GM21529 (cell line): ENCODE results near the gene RCAN1.

ENCODE experiments used
- ATAC-seq: cut with Tn5 transposase; IDR thresholded peaks from one replicate; pipeline ENCODE4 v1.9.1; 2021; ENCODE audit not compliant: unreplicated experiment

RCAN1 gene

DNA sequence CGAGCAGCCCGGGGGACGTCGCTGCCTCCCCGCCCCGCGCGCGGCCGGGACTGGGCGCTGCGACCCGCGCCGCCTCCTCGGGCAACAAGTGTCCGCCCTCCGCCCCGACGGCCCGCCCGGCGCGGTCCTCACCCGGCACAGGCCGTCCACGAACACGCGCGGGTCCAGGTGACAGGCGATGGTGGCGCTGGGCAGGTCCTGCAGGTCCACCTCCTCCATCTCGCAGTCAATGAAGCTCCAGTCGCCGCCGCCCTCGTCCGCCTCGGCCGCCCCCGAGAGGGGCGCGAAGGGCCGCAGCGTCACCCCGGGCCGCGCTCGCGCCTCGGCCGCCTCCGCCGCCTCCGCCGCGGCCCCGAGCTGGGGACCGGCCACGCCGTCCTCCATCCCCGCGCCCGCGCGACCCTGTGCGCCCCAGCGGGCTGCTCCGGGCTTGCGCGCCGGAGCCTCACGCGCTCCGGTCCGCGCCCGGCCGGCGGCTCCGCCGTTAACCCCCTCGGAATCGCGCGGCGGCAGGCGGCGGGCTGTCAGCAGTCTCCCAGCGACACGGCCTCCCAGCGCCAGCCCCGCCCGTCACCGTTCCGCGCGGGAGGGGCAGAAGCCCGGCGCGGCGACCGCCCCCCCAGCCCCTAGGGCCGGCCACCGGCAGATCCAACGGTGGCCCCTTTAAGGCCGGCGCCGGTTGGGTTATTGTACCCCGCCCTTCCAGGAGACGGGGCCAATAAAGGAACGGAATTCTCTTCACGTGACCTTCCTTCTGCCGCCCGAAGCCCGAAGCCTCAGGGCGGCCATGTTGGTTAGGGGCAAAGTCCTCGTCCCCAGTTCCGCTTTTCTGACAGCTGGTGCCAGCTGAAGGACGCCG is at the start of gene RCAN1:
RCAN1 (minus strand) TSS at position 486 of the 859 bp plus-strand sequence; CDS start at position 384, 102 bp downstream.
- peak; percentile 95 for ATAC-seq

DNA sequence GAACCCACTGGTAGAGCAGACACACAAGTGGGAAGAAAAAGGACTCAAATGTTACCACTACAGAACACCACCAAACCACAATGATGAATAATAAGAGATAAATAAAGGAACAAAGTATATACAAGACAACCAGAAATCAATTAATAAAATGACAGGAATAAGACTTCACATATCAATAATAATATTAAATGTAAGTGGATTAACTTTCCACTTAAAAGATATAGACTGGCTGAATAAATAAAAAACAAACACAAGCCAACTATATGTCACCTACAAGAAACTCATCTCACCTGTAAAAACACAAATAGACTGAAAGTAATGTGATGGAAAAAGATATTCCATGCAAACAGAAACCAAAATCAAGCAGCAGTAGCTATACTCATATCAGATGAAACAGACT is 46.9 kb upstream of the RCAN1 start:
- ATAC-seq, result no peak

DNA sequence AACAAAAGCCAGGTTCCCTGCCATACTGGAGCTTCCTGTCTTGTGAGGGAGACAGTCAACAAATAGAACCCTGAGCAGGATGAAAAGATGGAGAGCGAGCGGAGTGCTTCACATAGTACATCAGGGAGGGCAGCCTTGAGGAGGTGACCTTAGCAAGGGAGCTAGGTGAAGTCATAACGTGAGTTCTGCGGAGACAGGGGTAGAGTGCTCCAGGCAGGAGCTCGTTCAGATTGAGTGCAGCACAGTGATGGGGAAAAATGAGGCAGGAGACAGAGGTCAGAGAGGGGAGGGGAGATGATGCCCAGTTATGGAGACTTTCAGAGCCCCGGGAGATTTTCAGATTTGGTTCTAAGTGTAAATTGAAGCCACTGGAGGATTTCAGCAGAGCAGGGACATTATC is 38.6 kb upstream of the RCAN1 start:
- ATAC-seq, result no peak

DNA sequence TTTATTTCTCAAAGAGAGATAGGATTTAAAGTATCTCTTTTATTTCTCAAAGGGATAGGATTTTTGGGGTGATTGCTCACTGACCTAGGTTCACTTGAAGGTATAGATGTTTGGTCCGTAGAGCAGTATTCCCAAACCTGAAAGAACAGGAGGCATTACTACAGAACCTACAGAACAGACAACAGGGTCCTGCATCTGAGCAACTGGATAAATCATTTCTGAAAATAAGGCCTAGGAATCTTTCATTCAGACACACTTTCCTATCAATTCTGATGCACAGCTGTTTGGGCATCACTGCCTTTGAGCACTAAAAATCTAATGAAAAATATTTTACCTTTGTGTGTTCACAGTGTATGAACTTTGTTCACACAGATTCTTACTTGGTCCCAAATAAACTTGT is 36.7 kb upstream of the RCAN1 start:
- no peak for ATAC-seq

DNA sequence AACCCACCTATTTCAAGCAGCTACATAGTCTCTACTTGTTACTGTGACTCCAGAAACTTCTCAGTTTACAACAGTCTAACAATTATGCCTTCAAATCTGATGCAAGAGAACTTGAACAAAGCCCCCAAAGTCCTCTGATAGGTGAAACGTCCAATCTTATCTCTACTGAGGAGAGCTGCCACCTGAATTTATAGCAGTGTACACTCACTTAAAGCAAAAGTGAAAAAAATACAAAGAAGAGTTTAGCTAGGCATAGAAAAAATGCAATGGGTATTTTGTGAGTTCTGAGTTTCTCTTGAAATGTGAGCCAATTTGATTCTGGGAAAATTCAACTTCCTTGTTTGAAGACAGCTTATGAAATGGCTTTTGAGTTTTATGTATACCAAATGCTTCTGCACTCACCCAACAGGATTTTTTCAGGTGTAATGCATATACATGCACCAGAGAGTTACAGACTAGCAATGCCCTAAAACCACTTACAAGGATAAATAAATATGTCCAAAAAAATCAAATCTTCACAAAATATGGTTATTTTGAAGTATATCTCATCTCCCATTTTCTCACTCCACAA is 36.0 kb upstream of the RCAN1 start:
- no peak for ATAC-seq

DNA sequence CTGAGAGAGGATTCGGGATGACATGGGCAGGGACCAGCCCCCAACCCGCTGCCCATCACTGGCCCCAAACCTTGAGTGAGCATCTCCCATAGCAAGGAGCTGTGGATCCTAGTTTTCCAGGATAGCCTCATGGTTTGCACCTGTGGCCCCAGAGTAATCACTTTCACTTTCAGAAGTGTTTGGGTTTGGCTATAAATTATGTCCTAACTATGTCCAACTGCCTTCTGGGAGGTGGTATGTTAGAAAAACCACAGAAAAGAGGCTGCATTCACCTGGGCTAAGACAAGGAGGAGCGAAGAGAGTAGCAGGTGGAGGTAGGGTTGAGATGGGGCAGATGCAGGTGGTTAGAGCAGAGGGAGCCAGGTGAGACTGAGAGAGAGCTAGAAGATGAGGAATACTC is 34.5 kb upstream of the RCAN1 start:
- no peak for ATAC-seq

DNA sequence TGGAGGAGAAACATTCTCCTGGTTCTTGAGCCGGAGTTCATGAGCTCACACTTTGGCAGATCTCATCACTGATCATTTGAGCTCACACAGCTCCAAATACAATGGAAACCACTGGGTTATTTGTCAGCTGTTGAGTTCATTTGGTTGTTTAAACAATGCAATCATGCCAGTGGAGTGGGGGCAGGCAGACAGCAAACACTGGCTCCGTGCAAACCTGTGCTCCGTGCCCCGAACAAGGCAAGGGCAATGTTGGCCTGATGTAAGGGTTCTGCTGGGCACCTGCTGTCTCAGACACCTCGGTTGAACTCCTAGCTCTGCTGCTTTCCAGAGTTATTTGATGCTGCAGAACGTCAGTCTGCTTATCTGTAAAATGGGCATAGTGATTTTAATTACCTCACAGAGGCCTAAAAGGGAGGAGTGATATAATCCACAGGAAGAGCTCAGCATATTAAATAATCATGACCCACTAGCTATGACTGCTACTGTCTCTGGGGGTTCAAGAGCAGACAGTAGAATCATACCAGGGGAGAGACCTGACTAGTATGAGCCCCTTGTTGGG is 33.9 kb upstream of the RCAN1 start:
- no peak for ATAC-seq

DNA sequence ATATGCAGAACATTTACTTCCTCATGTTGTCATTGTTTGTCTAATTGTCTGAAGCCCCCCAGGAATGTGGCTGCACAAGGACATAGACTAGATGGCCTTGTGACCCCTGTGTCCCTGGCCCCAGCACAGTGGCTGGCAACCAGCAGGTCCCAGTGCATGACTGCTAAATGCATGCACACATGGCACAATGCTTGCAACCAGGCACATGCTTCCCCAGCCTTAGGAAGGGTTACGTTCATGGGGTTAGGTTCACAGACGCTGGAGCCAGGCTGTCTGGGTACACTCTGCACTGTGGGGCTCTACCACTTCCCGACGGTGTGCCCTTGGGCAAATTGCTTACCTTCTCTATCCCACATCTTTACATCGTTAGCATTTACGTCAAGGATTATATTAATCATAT is 32.6 kb upstream of the RCAN1 start:
- ATAC-seq, result no peak

DNA sequence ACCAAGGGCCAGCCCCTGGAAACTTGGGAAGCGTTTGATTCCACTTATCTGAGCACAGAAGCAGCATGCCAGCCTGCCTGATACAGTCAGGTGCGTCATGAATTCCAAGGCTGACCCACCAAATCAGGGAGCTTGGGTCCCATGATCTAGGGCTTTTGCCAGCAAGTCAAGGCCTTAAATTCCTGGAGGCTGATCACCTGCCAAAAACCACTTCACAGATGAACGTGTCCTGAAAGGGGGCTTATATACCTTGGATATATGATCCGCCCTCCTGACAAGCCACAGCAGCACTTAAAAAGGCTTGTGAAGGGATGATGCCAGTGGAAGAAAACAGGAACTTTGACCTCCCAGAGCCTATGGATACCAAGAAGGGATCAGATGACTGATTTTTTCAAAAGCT is 29.9 kb upstream of the RCAN1 start:
- no peak for ATAC-seq

DNA sequence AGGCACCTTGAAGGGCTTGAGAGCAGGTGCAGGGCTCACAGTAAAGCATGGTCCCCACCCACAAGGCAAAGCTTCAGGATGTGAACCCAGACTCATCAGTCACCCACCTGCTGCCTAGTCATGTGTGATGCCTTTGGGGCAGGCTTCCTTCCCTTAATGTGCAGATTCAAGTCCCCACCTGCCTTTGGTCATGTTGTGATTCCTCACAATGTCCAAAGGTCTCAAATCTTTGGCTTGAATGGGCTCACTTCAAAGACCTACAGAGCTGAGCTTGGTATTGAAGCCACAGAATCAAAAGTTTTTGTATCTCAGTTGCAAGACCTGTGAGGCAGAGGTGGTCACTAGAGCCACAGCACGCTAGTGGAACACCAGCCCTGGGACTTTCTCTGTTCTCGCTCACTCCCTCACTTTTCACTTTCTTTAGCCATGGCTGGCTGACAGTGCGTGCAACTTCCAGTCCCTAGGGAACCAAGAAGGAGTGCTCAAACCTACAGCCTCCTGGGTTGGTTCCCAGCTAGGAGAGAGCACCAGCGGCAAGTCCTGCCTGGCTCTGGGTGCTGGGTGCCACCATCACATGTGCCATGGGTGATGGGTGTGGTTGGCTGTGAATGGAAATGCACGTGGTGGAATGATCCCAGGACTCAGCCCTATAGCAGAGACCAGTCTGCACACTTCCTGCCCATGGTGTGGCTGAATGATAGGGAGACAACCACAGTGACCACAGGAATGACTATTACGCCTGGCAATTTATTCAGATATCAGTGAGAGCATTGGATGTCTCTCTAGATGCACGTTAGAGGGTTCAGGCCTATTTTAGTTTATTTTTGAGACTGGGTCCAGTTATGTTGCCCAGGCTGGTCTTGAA is 27.5 kb upstream of the RCAN1 start:
- peak; percentile 62 for ATAC-seq

DNA sequence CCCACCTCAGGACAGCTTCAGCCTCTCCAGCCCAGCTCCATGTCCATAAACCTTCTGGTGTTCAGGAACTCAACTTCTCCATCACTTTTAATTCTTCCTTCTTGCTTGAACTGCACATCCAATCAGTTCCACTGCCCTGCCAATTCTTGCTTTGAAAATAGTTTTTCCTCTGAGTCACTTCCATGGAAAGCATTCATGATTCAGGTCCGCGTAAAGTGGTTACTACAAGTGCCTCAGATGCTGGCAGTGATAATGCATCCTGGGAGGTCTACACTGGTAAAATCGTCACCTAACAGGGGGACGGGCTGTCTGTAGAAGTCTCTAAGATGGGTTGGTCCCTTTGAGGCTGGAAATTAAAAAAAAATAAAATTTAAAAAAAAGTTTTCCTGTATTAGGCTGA is 25.9 kb upstream of the RCAN1 start:
- no peak for ATAC-seq

DNA sequence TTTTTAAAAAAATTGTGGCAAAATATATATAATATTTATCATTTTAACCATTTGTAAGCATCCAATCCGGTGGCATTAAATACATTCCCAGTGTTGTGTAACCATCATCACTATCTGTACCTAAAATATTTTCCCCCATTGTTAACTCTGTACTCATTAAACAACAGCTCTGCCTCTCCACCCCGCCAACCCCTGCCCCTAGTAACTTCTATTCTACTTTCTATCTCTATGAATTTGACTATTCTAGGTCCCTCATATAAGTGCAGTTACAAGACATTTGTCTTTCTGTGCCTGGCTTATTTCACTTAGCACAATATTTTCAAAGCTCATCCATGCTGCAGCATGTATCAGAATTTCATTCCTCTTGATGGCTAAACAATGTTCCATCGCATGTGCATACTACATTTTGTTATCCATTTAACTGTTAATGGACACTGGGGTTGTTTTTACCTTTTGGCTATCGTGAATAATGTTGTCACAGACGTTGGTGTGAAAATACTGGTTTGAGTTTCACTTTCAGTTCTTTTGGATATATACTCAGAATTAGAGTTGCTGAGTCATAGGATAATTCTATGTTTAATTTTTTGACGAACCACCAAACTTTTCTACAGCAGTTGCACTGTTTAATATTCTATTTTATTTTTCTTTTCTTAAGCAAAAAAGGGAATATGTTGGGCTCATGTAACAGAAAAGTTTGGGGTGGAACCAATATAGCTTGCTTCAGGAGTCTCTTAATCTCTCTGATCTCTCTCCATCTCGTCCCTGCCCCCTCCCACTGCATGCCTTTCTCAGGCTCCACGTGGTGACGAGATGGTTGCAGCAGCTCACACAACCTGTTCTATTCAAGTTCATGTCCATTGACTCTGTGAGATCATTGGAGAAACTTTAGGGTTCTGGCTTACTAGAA is 25.2 kb upstream of the RCAN1 start:
- peak; percentile 46 for ATAC-seq

DNA sequence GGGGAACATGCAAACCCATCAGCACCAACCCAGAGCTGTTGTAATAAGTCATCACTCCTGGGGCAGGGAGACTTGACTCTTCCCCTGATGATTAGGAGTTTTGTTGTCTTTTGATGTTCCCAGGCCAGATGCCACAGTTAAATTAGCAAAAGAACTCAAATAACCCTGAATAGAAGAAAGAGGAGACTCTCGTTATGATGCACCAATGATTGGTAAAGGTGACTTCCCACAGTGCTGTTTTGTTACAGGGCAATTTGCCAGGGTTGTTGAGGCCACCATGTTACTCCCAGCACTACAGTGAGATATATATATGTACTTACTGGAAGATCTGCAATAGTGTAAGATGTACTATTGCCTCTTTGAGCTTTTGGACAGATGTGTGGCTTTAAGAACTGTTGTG is 24.3 kb upstream of the RCAN1 start:
- ATAC-seq, result no peak

DNA sequence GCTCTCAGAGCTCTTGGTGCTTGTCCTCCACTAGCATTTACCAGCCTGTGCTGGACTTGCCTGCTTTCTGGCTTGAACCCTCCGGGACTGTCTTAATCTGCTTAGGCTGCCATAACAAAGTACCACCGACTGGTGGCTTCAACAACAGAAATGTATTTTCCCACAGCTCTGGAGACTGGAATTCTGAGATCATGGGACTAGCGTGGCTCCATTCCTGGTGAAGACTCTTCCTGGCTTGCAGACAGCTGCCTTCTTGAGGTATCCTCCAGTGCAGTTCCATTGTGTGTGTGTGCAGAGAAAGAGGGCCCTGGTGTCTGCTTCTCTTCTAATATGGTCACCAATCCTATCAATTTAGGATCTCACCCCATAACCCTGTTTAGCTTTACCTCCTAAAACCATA is 22.0 kb upstream of the RCAN1 start:
- ATAC-seq, result no peak

DNA sequence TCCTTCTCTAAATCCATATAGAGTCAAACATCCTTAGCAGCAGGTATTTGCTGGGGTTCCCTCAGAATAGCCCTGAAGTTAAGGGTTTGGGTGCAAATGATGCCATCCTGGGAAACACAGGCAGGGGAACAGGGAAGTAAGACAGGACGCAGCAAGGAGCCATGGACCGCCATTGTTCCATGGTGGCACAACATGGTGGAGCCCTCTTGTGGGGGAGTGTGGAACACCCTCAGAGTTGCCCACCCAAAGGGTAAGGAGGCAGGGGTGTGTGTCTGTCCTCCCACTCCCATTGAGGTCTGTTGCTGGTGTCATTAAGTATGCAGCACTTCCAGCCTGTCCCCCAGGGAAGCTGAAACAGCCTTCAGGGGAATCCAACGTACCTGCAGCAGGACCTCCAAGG is 20.4 kb upstream of the RCAN1 start:
- ATAC-seq, result no peak

DNA sequence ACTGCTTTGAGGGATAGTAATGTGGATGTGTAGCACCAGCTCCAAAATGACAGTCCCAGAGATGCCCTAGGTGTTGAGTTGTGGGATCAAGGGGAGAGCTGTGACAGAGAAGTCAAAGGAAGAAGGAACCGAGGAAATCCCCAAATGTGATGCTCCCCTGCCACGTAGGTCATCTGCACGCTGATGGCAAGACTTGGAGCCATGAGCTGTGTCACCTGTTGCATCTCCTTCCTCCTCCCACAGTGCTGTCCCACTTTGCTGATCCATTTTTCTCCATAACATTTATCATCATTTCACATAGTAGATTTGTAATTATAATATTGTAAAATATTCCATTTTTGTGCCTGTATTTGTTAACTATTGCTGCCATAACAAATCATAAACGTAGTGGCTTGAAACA is 17.6 kb upstream of the RCAN1 start:
- ATAC-seq, result no peak

DNA sequence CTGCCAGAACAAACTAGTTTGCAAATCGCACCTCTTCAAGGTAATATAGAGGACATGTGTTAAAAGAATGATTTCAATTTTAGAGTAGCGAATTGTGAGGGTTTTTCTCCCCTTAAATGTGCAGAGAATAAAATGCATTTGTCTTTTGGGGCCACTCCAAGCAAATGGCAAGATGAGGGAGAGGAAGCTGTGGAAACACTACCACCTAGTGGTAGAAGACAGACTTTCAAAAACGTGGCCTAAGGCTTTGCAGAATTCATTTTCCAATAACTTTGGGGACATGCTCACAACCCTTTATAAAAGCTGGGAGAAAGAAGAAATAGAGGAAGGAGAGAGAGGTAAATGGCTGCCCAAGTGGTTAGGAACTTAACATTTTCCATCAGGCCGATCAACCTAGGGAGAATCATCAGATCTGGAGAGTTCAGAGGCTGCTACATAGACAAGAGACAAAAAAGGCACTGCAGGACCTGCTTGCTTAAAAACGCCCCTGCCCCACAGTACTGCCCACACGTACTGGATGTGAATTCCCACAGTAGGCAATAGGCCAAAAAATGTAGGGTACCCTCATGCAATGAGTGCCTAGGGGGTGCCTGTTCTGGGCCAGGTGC is 15.7 kb upstream of the RCAN1 start:
- ATAC-seq, result no peak

DNA sequence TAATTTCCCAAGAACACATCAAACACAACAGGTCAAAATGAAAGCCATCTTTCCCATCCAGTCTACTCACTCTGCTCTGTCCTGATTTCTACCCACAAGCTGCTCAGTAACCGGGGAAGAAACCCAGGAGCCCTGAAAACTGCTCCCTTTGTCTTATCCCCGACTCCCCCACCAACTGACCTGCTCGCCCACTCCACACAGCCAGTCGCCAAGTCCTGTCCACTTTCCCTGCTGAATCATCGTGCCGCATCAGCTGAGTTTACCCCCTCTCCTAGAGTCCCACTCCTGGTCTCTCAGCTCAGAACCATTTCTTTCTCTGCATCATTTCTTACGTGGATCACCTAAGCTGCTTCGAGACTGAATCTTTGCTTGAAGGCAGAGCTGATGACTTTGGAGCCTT is 11.2 kb upstream of the RCAN1 start:
- no peak for ATAC-seq

DNA sequence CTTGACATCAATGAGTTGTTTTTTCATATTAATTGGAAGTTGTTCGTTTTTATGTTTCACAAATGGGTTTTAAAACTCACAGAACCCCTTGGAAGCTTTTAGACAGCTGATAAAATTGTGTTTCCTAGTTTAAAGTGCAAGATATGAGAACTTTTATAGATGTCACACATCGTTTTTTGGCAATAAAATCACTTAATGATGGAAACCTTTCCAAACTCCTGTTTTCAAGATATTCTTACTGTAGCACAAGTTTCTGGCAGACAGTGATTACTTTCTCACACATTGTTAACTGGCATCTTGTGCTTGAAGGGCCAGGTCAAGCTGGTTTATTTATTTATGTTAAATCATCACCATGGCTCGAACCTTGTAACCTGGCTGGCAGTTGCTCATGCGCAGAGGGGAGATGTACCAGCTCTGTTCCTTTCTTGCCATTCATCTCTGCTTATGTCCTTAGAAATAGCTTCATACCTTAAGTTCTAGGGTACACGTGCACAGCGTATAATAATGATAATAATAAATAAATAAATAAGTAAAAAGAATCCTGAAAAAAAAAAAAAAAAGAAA is 10.2 kb upstream of the RCAN1 start:
- ATAC-seq, result no peak

DNA sequence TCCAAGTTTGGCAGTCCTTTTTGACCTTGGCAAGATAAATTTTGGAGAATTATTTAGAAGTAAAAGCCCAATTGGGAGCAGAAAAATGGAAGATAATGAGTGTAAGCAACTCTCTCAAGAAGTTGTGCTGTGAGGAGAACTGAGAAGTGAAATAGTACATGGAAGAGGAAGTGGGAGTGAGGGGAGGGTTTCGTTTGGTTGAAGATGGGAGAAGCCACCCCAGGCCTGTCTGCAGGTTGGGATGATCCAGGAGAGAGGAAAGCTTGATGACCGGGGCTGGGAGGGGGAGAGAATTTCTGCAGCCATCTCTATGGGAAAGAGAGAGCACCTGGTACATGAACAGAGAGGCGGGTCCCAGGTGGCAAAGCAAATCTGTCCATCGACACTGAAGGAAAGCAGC is 8.6 kb upstream of the RCAN1 start:
- ATAC-seq, result no peak
